Ovary (tissue), 9 donors: Measurements from ENCODE around the gene PGAP6. TPM values are rescaled to one million over a fixed set of nuclear protein-coding genes. Genes with fewer than 3 reads are reported as not detected.

ENCODE experiments used
- DNase-seq, 5 donors: peaks; one replicate each; pipeline ENCODE4 v3.0.0-alpha.2; 2019 to 2020
- H3K27ac ChIP-seq, 2 donors: fragments of 200-600 bp; one replicate each; pipeline versions ENCODE4 v1.5.1 to v1.8.0; 2019 to 2022
- H3K27me3 ChIP-seq: fragments of 200-600 bp; one replicate; pipeline ENCODE4 v1.8.0; 2022
- H3K36me3 ChIP-seq: fragments of 200-600 bp; sonication (generic); one replicate; pipeline ENCODE4 v1.5.1; 2019
- H3K4me1 ChIP-seq: one replicate; pipeline ENCODE4 v1.8.1; 2013; ENCODE audit warnings: mild to moderate bottlenecking, moderate library complexity; ENCODE audit not compliant: insufficient read depth
- H3K4me3 ChIP-seq: fragments of 200-600 bp; sonication (generic); one replicate; pipeline ENCODE4 v1.5.1; 2017
- H3K9me3 ChIP-seq, 2 donors: fragments of 200-600 bp in 1 of 2; sonication (generic) in 1 of 2; one replicate each; pipeline versions ENCODE4 v1.5.1 to v1.8.1; 2013 to 2019; ENCODE audit warnings: mild to moderate bottlenecking in 1 of 2, moderate library complexity in 1 of 2
- EP300 ChIP-seq: sonication (generic); formaldehyde crosslinking; IDR thresholded peaks from one replicate; pipeline ENCODE4 v1.6.1; 2017; ENCODE audit warnings: antibody characterized with exemption
- POLR2A ChIP-seq: fragments of 450-650 bp; IDR thresholded peaks from one replicate; pipeline ENCODE4 v1.6.1; 2017; ENCODE audit warnings: antibody characterized with exemption, mild to moderate bottlenecking, moderate library complexity
- WGBS, 3 donors: extraction: QIAGEN DNeasy Blood & Tissue Kit in 1 of 3; methylation state at CpG; one replicate each; pipeline versions ENCODE4 v1.1.5 to v1.1.7; 2013 to 2017; 5-methylcytosine and 5-hydroxymethylcytosine counted together
- intact Hi-C, 4 donors: fragments of 100-400 bp; cut with DNase I; formaldehyde crosslinking; loops; one replicate each; pipeline versions ENCODE4 v1.11.0 to v1.15.1; 2022 to 2023
- polyA plus RNA-seq, 2 donors: library from polyadenylated mRNA; stranded (reverse); fragments of 200-250 nt in 1 of 2; fragments of 350-450 nt in 1 of 2; fragmentation: Illumina TruSeq in 1 of 2; extraction: RNeasy Lipid Tissue Mini Kit (QIAGEN cat#74804) in 1 of 2; gene quantifications; one replicate each; pipeline ENCODE4 v1.2.3, GENCODE V29; 2013 to 2014
- total RNA-seq, 7 donors: library from RNA; depleted of rRNA in 2 of 7; stranded (reverse); fragments of >200 nt in 2 of 7; fragmentation: NEBNext Ultra II Directional in 3 of 7; extraction: Animal tissue kit (Norgen Biotek cat#: 25700) in 3 of 7; gene quantifications; one replicate each; pipeline versions ENCODE4 v1.1.0 to v1.2.4, GENCODE V29; 2016 to 2023
- TF ChIP-seq, protein P1 (sequence below), 3 donors: fragments of 450-650 bp in 2 of 3; fragments of 200-600 bp in 1 of 3; IDR thresholded peaks; one replicate each; pipeline versions ENCODE4 v1.5.1 to v1.8.0; 2016 to 2022; ENCODE audit warnings: antibody characterized with exemption in 3 of 3, mild to moderate bottlenecking in 1 of 3
- donor health status: DM: no; HTN: no; CAD: no; lungs with moderate emphysema.
- donor health status: DM: no; HTN: no; CAD: no.
- donor health status: Bipolar disorder and iron deficiency.
- donor health status: DM: yes; HTN: yes; CAD: no.
- donor health status: DM: no; HTN: no; CAD: no.
- donor health status: DM: yes; HTN: yes; CAD: no.

The PGAP6 gene
- total and polyA plus RNA-seq, 9 donors = 13.0 to 39.8 (median 19.4) TPM

DNA sequence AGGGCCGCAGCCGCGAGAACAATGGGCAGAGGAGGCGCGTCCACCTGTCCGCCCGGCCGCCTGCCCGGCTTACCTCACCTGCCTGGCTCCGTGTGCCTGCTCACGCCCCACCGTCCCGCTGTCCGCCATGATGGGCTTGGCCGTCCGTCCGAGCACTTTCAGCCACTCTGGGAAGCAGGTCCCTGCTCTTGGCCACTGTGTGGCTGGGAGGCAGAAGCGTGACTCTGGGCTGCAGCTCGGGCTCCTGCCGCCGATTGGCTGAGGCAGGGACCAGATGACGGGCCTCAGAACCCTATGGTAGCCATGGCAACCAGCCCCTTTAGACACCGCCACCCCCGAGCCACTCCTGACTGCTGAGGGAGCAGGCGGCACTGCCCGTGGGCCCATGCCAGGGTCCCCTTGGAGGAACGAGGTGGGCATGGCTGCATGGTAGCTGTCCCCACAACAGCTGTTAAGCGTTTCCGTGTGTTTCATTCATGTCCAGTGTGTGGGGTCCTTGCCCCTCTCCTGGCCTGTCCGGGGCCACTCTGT, 20.4 kb downstream of the PGAP6 start:
- TF ChIP-seq POLR2A (no peak), EP300 (no peak)
- TF ChIP-seq, protein P1, sequence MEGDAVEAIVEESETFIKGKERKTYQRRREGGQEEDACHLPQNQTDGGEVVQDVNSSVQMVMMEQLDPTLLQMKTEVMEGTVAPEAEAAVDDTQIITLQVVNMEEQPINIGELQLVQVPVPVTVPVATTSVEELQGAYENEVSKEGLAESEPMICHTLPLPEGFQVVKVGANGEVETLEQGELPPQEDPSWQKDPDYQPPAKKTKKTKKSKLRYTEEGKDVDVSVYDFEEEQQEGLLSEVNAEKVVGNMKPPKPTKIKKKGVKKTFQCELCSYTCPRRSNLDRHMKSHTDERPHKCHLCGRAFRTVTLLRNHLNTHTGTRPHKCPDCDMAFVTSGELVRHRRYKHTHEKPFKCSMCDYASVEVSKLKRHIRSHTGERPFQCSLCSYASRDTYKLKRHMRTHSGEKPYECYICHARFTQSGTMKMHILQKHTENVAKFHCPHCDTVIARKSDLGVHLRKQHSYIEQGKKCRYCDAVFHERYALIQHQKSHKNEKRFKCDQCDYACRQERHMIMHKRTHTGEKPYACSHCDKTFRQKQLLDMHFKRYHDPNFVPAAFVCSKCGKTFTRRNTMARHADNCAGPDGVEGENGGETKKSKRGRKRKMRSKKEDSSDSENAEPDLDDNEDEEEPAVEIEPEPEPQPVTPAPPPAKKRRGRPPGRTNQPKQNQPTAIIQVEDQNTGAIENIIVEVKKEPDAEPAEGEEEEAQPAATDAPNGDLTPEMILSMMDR (IDR thresholded peaks at IDR 0.05) = no peak
- Histone ChIP-seq H3K9me3 (no peaks in the 10 kb centered on the region), H3K36me3 (no peaks in the 10 kb centered on the region), H3K4me3 (no peak overlapping the region), H3K27me3 (no peaks in the 10 kb centered on the region), H3K4me1 (no peaks in the 10 kb centered on the region), H3K27ac (no peak overlapping the region)
- WGBS, 3 donors = 77 to 83% (median 80%) methylated on average over 27 to 30 of the region's 30 CpGs
- intact Hi-C loops = loop anchor here in 1 of 4 donors (5.0 kb wide), 1 partner anchor 254 kb away; no protein-coding TSS in a partner anchor
- no peak for DNase-seq

DNA sequence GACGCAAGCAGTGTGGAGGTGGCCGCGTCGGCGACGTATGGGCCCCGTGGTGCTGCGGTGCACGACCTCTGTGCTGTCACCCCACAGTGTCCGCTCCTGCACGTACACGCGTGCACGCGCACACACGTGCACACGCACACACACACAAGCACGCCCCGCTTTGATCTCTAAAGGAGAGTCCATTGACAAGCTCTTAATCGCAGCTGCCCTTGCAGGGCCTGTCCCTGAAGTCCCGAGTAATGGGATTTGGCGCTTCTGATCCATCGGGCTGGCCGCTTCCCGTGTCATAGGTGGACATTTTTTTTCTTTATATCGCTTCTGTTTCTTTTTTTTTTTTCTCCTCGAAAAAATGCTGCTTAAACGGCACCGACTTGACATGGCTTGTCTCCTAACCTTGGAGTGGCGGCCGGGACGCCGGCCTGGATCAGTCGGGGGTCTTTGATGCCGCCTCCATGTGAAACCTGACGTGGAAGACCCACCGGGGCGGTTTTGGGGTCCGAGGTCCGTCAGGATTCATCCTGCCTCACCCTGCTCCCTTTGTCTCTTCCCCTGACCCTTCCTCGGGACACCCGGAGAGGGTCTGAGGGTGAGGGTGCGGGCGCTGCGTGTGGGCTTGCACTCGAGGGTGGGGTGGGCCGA, 21.0 kb downstream of the PGAP6 start:
- Histone ChIP-seq H3K27me3 (no peaks in the 10 kb centered on the region), H3K4me1 (no peaks in the 10 kb centered on the region), H3K4me3 (no peak overlapping the region), H3K36me3 (no peaks in the 10 kb centered on the region), H3K9me3 (no peaks in the 10 kb centered on the region), H3K27ac (no peak overlapping the region)
- WGBS, 3 donors = 91 to 93% (median 91%) methylated on average over 47 of the region's 47 CpGs
- no peak for TF ChIP-seq POLR2A
- TF ChIP-seq, protein P1 (IDR thresholded peaks at IDR 0.05) = no peak
- TF ChIP-seq EP300 = no peak
- no peak for DNase-seq
- intact Hi-C loops = loop anchor here in 1 of 4 donors (5.0 kb wide), 1 partner anchor 254 kb away; no protein-coding TSS in a partner anchor

DNA sequence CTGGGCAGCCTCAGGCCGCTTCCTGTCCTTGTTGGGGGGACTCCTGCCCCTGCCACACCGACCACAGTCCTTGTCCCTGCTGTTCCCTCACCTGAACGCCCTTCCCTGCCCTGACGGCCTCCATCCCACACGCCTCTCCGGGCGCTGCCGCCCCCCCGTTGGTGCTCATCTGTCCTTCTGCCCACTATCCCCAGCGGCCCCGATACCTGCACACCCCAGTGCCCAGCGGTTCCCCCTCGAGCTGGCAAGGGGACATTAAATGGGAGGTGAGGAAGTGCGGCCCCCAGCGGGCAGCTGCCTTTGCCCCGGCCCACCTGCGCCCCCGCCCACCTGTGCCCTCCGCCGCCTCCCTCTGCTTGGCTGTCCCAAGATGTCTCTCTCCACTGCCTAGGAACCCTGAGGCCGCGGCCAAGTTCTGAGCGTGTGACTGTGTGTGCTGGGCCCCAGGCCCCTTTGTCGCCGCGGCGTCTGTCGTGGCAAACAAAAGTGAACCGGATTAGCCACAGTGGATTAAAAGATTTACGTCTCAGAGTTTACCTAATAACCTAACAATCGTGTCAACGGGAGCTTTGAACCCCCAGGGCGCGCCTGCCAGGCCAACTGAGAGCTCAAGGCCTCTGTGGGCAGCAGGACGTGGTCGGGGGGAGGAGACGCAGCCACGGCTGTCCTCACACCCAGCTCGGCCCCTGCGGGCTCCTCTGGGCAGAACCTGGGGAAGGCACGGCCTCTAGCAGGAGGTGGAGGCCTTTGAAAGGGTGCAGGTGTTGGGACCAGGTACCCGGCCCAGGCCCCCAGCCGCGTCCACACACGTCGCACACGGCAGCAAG, 21.7 kb downstream of the PGAP6 start:
- H3K27ac ChIP-seq = no peak overlapping the region
- no peaks in the 10 kb centered on the region for H3K27me3 ChIP-seq
- H3K4me3 ChIP-seq = no peak overlapping the region
- DNase-seq = no peak
- TF ChIP-seq, protein P1 (IDR thresholded peaks at IDR 0.05) = no peak
- 88 to 90% (median 90%) methylated on average over 47 of the region's 47 CpGs for WGBS, 3 donors
- H3K4me1 ChIP-seq = no peaks in the 10 kb centered on the region
- H3K9me3 ChIP-seq = no peaks in the 10 kb centered on the region
- H3K36me3 ChIP-seq = no peaks in the 10 kb centered on the region
- intact Hi-C loops = loop anchor here in 2 of 4 donors (5.0 to 10.0 kb wide), 2 partner anchors 125 to 253 kb away; partner anchors contain the start of gene FAM234A (in 1 of the 2)

DNA sequence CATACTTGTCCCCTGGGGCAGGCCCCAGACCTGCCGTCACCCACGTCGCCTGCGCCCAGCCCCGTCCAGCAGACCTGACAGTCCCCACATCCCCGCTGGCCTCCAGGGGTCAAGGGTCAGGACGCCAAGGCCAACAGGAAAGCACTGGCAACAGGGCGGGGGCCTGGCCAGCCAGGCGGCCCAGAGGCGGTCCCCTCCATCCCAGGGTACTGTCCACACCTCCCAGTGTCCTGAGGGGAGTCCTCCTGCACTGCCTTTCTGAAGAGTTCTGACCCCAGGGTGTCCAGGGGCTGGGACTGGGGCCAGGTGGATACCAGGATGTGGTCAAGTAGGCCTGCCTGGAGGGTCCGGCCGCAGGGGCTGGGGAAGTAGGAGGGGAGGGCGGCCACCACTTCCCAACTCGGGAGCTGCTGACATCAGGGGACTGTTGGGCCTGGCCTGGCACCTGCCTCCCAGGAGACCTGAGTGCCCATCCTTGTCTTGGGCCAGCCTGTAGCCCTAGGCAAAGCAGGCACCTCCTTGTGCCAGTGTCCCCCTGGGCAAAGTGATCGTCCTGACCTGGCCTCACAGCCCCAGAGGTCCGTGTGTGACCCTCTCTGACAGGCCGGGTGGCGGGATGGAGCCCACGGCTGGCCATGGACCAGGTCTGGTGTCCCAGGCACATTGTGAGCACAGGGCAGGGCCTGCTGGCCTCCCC, 22.6 kb downstream of the PGAP6 start:
- WGBS, 3 donors = 75 to 78% (median 77%) methylated on average over 18 to 19 of the region's 19 CpGs
- Histone ChIP-seq H3K4me3 (no peak overlapping the region), H3K36me3 (no peaks in the 10 kb centered on the region), H3K27me3 (no peaks in the 10 kb centered on the region), H3K9me3 (no peaks in the 10 kb centered on the region), H3K27ac (no peak overlapping the region), H3K4me1 (no peaks in the 10 kb centered on the region)
- no peak for DNase-seq
- intact Hi-C loops = loop anchor here in 1 of 4 donors (10.0 kb wide), 1 partner anchor 124 kb away; the partner anchor contains the start of gene FAM234A
- TF ChIP-seq EP300 = no peak
- no peak for TF ChIP-seq POLR2A
- TF ChIP-seq, protein P1 (IDR thresholded peaks at IDR 0.05) = no peak
